ENCODE results near the gene PLIN3. TPM values are rescaled to one million over a fixed set of nuclear protein-coding genes. Genes with fewer than 3 reads are reported as not detected.

Gene PLIN3
- total and polyA plus RNA-seq, 2 experiments from 2014 or later: 97.8 to 118 TPM

GRCh38 chr19:4803736-4804695 lies 63.5 kb downstream of the PLIN3 start:
- Histone ChIP-seq H2AFZ (no peak overlapping the region), H3K4me1 (ENCODE audit: insufficient read depth) (no peaks in the 10 kb centered on the region), H3K79me2 (no peaks in the 10 kb centered on the region), H3K4me2 (no peak overlapping the region), H3K27ac (no peak overlapping the region), H3K4me3 (no peak overlapping the region), H3K9me2 (replicated peaks; ENCODE audit: insufficient read depth) (no peaks in the 10 kb centered on the region), H3K27me3 (no peaks in the 10 kb centered on the region), H3K36me3 (replicated peaks; ENCODE audit: insufficient read depth, low read depth) (no peaks in the 10 kb centered on the region), H4K20me1 (ENCODE audit: insufficient read depth, poor library complexity, severe bottlenecking) (no peaks in the 10 kb centered on the region), H3K9me3 (ENCODE audit: low read depth) (no peaks in the 10 kb centered on the region)
- peak; percentile 78 for DNase-seq (ENCODE audit: low spot score)
- TF ChIP-seq EZH2phosphoT487 (IDR thresholded peaks at IDR 0.05; ENCODE audit: low read depth, severe bottlenecking, unreplicated experiment) (no peak), CTCF (IDR thresholded peaks at IDR 0.05; ENCODE audit: poor library complexity) (peak; percentile 64)
- 54% methylated on average over 33 of the region's 33 CpGs for WGBS (ENCODE audit: low lambda C conversion rate, missing lambda C conversion rate)

GRCh38 chr19:4802711-4803110 lies 64.8 kb downstream of the PLIN3 start:
- Histone ChIP-seq H3K4me3 (no peak overlapping the region), H3K4me2 (no peak overlapping the region), H3K27ac (no peak overlapping the region), H3K36me3 (replicated peaks; ENCODE audit: insufficient read depth, low read depth) (no peaks in the 10 kb centered on the region), H3K9me3 (ENCODE audit: low read depth) (no peaks in the 10 kb centered on the region), H3K4me1 (ENCODE audit: insufficient read depth) (no peaks in the 10 kb centered on the region), H3K27me3 (no peaks in the 10 kb centered on the region), H4K20me1 (ENCODE audit: insufficient read depth, poor library complexity, severe bottlenecking) (no peaks in the 10 kb centered on the region), H2AFZ (no peak overlapping the region), H3K79me2 (no peaks in the 10 kb centered on the region), H3K9me2 (replicated peaks; ENCODE audit: insufficient read depth) (no peaks in the 10 kb centered on the region)
- WGBS (ENCODE audit: low lambda C conversion rate, missing lambda C conversion rate): 95% methylated on average over 7 of the region's 7 CpGs
- DNase-seq (ENCODE audit: low spot score): no peak
- TF ChIP-seq CTCF (IDR thresholded peaks at IDR 0.05; ENCODE audit: poor library complexity): no peak
- no peak for TF ChIP-seq EZH2phosphoT487 (IDR thresholded peaks at IDR 0.05; ENCODE audit: low read depth, severe bottlenecking, unreplicated experiment)
- TF ChIP-seq EZH2 (IDR thresholded peaks at IDR 0.05; ENCODE audit: borderline replicate concordance): no peak

- no peak for DNase-seq (ENCODE audit: low spot score)
- no peaks in the 10 kb centered on the region for H3K9me2 ChIP-seq (replicated peaks; ENCODE audit: insufficient read depth)
- no peaks in the 10 kb centered on the region for H3K4me1 ChIP-seq (ENCODE audit: insufficient read depth)
- no peak overlapping the region for H3K4me3 ChIP-seq
- TF ChIP-seq EZH2 (IDR thresholded peaks at IDR 0.05; ENCODE audit: borderline replicate concordance): no peak
- TF ChIP-seq CTCF (IDR thresholded peaks at IDR 0.05; ENCODE audit: poor library complexity): no peak
- no peak for TF ChIP-seq EZH2phosphoT487 (IDR thresholded peaks at IDR 0.05; ENCODE audit: low read depth, severe bottlenecking, unreplicated experiment)
- H3K27me3 ChIP-seq: no peaks in the 10 kb centered on the region
- no peak overlapping the region for H2AFZ ChIP-seq
- H3K79me2 ChIP-seq: peaks cover 6% of the 10 kb centered on the region
- no peaks in the 10 kb centered on the region for H3K36me3 ChIP-seq (replicated peaks; ENCODE audit: insufficient read depth, low read depth)
- WGBS (ENCODE audit: low lambda C conversion rate, missing lambda C conversion rate): 94% methylated on average over 3 of the region's 3 CpGs
- no peak overlapping the region for H3K27ac ChIP-seq
- no peaks in the 10 kb centered on the region for H3K9me3 ChIP-seq (ENCODE audit: low read depth)
- H3K4me2 ChIP-seq: no peak overlapping the region
- H4K20me1 ChIP-seq (ENCODE audit: insufficient read depth, poor library complexity, severe bottlenecking): no peaks in the 10 kb centered on the region
Measured at GRCh38 chr19:4801085-4801619, 66.3 kb downstream of the PLIN3 start.

Measured in hepatocyte (in vitro differentiated cells).